K562 (cell line): Measurements from ENCODE around the gene ZMYND8.
"Not testable (repeated sequence)": the region's sequence is repeated elsewhere in the genome, so short reads cannot be mapped to it uniquely, and the experiment has no call there.

Experiments
- CHD2 ChIP-seq: IDR thresholded peaks from 2 replicates; pipeline ENCODE4 v1.6.1; 2011; ENCODE audit warnings: low read depth, low read length
- E2F8 ChIP-seq: fragments of 450-650 bp; IDR thresholded peaks from 2 replicates; pipeline ENCODE4 v1.7.1; 2018; ENCODE audit warnings: mild to moderate bottlenecking, low read depth; ENCODE audit not compliant: partially characterized antibody
- ETV5 ChIP-seq: sonication (generic); formaldehyde crosslinking; IDR thresholded peaks from 2 replicates; pipeline ENCODE4 v1.4.0; 2020; ENCODE audit warnings: low read depth, mild to moderate bottlenecking, missing genetic modification reagents
- KLF10 ChIP-seq: fragments of 250-450 bp; sonication (Bioruptor Pico); IDR thresholded peaks from 2 replicates; pipeline ENCODE4 v1.6.1; 2021; ENCODE audit warnings: matching md5 sums
- NCOA4 ChIP-seq: fragments of 450-650 bp; IDR thresholded peaks from 2 replicates; pipeline ENCODE4 v1.6.1; 2018; ENCODE audit warnings: mild to moderate bottlenecking; ENCODE audit not compliant: partially characterized antibody
- NR2C2 ChIP-seq, 2 experiments: fragments of 200-800 bp in 1 of 2; sonication (Bioruptor generic) in 1 of 2; sonication (generic) in 1 of 2; formaldehyde crosslinking in 1 of 2; IDR thresholded peaks; 2 replicates each; pipeline versions ENCODE4 v1.6.1 to v1.8.0; 2016 to 2022; ENCODE audit warnings: mild to moderate bottlenecking in 1 of 2, missing compliant biosample characterization in 1 of 2, missing genetic modification characterization in 1 of 2, missing genetic modification reagents in 1 of 2
- TF ChIP-seq, protein P1 (sequence below): fragments of 250-450 bp; sonication (Bioruptor Pico); IDR thresholded peaks from 2 replicates; pipeline ENCODE4 v1.4.0; 2020; ENCODE audit warnings: mild to moderate bottlenecking, moderate library complexity

DNA sequence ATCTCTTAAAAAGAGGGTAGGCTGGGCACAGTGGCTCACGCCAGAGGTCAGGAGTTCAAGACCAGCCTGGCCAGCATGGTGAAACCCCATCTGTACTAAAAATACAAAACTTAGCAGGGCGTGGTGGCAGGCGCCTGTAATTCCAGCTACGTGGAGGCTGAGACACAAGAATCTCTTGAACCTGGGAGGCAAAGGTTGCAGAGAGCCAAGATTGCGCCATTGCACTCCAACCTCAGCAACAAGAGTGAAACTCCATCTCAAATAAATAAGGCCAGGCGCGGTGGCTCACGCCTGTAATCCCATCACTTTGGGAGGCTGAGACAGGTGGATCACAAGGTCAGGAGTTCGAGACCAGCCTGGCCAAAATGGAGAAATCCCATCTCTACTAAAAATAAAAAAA, 48.9 kb downstream of the ZMYND8 start:
- TF ChIP-seq CHD2; NCOA4; KLF10 (CRISPR knock-in tag); NR2C2 (CRISPR knock-in tag; IDR thresholded peaks at IDR 0.05); NR2C2 (tag; IDR thresholded peaks at IDR 0.05); ETV5; E2F8: not testable (repeated sequence)
- TF ChIP-seq, protein P1, sequence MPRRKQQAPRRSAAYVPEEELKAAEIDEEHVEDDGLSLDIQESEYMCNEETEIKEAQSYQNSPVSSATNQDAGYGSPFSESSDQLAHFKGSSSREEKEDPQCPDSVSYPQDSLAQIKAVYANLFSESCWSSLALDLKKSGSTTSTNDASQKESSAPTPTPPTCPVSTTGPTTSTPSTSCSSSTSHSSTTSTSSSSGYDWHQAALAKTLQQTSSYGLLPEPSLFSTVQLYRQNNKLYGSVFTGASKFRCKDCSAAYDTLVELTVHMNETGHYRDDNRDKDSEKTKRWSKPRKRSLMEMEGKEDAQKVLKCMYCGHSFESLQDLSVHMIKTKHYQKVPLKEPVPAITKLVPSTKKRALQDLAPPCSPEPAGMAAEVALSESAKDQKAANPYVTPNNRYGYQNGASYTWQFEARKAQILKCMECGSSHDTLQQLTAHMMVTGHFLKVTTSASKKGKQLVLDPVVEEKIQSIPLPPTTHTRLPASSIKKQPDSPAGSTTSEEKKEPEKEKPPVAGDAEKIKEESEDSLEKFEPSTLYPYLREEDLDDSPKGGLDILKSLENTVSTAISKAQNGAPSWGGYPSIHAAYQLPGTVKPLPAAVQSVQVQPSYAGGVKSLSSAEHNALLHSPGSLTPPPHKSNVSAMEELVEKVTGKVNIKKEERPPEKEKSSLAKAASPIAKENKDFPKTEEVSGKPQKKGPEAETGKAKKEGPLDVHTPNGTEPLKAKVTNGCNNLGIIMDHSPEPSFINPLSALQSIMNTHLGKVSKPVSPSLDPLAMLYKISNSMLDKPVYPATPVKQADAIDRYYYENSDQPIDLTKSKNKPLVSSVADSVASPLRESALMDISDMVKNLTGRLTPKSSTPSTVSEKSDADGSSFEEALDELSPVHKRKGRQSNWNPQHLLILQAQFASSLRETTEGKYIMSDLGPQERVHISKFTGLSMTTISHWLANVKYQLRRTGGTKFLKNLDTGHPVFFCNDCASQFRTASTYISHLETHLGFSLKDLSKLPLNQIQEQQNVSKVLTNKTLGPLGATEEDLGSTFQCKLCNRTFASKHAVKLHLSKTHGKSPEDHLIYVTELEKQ (CRISPR knock-in tag): not testable (repeated sequence)
